HG02970 (cell line): ENCODE results near the gene S100PBP.

Experiments used
- ATAC-seq: cut with Tn5 transposase; IDR thresholded peaks from one replicate; pipeline ENCODE4 v1.9.1; 2021; ENCODE audit warnings: mild to moderate bottlenecking, moderate library complexity, moderate number of reproducible peaks; ENCODE audit not compliant: unreplicated experiment, low FRiP score

S100PBP gene

DNA sequence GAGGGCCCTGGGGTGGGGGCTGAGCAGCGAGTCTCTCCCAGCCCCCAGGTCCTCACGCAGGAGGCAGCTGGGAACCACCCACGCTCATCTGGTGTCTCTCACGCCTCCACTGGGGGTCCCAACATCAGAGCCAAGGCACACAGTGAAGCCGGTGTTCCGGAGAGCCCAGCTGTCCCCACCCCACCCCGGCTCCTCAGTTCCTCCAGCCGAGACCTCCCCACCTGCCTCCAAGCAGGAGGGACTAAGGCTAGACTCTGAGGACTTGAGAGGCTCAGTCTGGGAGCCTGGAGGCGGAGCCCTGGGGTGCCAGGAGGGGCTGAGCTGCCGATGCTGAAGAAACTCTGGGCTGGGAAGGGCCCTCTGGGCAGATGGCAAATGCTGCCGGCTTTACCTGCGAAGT is 67.3 kb downstream of the S100PBP start:
- no peak for ATAC-seq

DNA sequence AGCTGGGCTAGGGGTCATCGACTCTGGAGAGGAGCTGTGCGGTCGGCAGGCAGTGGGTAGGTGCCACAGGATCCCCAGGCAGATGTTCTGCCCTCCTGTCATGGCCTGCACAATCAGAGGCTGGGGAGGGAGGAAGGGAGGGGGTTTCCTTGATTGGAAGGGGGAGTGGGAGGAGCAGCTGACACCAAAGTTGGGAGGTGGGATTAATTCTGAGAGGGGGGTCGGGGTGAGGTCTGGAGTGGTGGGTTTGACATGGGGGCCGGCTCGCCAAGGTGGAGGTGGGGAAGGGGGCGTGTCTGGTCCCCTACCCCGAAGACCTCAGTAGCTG is 68.2 kb downstream of the S100PBP start:
- no peak for ATAC-seq

DNA sequence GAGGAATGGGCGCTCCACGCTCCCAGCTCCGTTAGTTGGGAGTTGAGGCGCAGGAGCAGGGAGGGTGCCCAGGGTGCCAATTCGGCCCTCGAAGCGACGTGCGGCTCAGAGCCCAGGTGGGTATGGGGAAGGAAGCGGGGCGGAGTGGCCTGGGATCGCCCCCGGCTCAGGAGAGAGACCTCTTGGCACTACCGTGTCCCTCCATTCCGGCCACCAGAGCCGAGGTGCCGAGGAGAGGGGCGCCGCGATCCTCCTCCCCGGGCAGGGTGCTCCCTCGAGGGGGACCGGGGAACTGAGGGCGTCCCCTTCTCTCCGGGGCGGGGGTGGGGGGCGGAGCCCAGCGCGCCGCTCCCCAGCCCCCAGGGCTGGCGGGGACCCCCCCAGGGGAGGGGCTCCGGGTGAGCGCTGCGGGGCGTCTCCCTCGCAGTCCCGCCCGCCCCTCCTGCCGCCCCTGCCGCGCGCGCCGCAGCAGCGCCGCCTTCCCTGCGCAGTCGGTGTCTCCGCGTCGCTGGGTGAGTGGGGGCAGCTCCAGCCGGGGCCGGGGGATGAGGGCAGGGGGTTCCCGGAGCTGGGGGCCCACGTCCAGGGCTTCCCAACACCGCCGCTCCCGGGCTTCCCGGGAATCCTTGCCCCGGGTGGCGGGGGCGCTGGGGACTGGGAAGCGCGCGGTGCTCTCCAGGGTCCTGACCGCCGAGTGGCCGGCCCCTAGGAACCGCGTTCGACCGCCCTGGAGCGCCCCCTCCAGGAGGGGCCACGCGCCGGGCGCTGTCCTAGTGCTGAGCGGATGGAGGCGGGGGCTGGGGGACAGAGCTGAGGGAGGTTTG is 68.8 kb downstream of the S100PBP start, which contains the start of gene HPCA:
HPCA (plus strand) TSS at position 488 of the 824 bp plus-strand sequence. CDS start 2,408 bp downstream, outside the sequence.
- ATAC-seq: no peak

DNA sequence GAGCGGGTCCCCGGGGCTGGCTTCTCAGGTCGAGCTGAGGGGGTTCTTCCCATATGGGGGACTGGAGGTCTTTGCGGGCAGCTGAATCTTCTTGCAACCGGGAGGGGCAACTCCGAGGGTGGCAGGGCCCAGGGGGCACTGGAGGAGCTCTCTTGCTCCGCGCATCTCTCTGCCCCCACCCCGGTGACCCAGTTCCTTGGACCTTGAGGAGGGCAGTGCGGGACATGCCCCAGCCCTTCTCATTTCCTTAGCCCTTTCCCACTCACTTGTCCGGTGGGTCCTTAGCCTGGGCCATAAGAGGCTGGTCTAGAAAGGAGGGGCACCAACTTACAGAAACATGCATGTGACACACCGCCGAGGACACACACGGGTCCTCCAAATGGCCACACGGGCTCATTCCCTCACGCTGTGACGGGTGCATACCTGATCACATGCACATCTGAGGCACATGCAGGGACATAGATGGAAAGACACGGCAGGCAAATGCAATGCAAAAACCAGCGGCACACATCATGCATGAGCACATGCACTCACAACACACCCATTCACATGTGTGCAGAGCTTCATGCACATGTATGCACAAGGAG is 69.5 kb downstream of the S100PBP start:
- ATAC-seq: no peak

DNA sequence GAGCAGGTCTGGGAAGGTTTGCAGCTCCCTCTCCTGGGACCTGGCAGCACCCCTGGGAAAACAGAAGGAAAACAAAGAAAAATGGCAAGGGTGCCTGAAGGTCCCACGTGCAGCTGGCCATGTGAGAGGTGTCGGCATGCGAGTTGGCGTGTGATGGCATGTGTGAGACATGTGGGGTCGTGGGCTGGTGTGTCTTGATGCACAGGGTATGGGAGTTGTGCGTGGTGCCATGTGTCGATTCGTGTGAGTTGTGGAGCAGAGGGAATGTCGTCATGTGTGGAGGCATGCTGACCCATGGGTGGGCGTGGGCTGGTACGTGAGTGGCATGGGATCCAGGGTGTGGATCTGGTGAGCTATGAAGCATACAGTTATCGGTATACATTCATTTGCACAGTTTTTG is 70.2 kb downstream of the S100PBP start:
- ATAC-seq: no peak

DNA sequence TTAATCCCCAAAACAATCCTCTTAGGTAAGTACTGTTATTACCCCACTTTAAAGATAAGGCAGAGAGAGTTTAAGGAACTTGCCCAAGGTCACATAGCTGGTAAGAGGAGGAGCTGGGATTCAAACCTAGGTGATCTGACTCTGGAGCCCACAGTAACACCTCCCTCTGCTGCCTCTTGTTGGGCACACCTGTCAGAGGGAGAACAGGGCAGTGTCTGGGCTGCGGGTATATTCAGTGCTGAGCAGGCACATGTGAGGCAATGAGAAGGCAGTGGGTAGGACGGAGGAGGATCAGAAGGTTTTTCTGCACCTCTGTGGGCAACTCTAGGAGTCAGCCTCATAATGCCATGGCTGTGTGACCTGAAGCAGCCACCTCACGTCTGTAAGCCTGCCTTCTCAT is 70.7 kb downstream of the S100PBP start:
- no peak for ATAC-seq

DNA sequence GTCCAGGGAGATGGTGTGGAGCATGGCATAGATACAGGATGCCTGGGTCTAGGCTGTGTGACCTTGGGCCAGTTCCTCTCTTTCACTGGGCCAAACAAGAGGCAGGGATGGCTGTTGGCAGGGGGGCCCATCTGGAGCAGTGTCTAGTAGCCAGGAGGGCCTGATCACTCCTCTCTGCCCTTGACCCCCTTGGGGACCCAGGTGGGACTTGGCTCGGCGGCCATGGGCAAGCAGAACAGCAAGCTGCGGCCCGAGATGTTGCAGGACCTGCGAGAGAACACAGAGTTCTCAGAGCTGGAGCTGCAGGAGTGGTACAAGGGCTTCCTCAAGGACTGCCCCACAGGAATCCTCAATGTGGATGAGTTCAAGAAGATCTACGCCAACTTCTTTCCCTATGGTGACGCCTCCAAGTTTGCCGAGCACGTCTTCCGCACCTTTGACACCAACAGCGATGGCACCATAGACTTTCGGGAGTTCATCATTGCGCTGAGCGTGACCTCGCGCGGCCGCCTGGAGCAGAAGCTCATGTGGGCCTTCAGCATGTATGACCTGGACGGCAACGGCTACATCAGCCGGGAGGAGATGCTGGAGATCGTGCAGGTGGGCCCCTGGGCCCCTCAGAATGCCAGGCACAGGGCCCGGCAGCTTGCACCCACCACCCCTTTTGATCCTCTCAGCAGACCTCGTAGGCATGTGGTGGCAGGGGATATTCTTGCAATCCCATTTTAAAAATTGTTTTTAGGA is 71.4 kb downstream of the S100PBP start:
- no peak for ATAC-seq

DNA sequence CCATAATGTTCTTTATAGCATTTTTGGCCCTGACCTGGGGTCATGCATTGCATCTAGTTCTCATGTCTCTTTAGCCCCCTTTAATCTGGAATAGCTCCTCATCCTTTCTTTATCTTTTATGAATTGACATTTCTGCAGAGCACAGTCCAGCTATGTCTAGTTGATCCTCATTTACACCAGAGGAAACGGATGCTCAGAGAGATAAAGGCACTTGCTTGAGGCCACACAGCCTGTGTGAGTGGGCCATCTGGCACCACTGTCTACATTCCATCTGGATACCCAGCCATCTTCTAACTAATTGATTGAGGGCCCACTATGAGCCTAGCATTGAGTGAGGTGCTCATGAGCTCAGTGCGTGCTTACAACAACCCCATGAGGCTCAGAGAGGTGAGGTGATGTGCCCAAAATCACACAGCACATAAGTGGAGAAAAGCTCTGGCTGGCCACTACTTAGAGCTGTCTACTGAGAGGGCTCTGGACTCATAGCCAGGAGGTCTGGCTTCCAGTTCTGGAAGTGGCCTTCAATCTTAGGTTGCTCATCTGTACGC is 72.4 kb downstream of the S100PBP start:
- no peak for ATAC-seq

DNA sequence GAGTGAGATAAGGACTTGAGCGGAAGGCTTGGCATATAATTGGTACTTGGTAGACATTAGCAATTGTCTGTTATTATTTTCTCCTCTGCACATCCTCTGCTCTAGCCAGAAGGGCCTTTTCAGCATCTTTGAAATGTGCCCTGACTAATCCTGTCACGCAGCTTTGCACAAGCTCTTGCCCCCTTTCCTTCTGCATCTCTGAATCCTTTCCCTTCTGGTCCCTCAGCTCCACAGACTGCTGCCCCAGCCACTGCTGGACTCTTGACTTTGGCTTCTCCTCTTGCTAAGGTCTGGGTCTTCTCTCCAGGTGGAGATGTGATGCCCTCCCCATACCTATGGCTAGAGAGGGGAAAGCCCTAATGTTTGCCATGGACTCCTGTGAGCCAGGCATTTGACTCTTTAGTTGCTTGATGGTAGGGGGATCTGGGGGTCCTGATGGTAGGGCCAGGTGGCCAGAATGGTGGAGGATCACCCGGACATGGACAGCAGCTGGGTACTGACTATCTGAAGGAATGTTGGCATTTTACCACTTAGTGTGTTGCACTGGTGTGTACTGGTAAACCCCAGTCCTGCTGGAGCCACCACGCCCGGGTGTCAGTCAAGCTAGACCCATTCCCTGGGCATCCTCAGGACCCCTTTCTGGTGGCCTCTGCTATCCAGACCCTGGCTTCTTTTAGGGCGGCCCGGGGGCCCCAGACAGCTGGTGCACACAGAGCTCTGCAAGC is 73.2 kb downstream of the S100PBP start:
- no peak for ATAC-seq

DNA sequence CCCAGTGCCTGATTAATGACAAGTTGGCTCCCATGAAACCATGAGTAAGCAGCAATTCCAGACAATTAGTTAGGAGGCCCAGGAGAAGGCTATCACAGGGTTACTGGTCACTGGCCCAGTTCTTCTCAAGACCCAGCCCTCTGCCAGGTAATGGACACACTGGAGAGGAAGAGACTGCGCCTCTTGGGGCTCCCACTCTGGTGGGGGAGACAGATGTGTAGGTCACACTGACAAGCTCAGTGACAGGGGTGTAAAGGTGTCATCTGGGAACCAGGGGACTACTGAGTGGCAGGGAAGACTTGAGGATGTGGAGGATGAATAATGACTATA is 73.8 kb downstream of the S100PBP start:
- ATAC-seq: no peak

DNA sequence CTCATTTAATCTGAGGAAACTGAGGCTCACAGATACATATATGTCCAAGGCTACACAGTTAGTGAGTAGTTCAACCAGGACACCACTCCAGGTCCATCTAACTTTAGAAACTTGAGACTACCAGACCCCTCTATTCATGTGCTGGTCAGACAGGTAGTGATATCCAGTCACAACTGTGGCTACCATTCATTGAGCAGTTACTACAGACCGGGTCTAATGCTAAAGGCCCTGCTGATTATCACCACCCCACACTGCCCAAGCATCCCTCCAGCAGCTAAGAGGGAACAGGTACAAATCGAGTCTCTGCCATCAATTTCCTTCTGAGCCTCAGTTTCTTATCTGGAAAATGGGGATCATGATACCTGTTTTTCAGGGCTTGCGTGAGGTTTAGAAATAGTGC is 74.2 kb downstream of the S100PBP start:
- ATAC-seq: no peak

DNA sequence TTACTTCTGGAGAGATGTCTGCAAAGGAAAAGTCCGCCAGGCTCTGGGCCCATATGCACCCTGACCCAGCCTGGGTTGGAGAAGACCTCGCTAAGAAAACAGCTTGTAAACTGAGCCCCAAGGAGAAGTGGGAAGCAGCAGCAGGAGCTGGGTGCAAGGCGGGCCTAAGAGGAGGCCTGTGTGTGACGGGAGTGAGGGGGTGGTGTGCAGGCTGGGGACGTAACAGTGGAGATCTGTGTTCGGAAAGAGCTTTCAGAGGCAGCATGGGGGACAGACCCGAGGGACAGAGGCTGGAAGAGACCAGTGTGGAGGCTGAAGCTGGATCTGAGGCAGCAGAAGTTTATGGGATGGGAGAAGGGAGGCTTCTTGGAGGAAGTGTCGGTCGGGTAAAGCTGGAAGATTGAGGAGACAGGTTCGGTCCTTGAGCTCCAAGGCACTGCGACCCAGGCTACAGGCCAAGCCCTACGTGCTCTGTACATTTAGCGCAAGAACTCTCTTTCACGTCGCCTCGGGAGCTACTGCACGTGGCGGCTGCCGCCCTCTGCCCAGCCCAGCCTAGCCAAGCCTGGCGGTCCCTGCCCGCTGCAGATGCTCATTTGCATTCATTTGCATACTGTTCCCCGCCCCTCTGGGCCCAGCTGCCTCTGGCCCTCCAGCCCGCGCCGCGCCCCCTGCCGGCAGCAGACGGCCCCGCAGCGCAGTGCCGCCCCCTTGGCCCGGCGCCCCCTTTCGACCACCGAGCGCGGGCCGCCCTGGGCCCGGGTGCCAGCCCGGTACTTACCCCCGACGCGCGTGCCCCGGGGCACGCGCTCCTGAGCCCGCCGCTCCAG is 75.1 kb downstream of the S100PBP start:
- ATAC-seq: no peak

DNA sequence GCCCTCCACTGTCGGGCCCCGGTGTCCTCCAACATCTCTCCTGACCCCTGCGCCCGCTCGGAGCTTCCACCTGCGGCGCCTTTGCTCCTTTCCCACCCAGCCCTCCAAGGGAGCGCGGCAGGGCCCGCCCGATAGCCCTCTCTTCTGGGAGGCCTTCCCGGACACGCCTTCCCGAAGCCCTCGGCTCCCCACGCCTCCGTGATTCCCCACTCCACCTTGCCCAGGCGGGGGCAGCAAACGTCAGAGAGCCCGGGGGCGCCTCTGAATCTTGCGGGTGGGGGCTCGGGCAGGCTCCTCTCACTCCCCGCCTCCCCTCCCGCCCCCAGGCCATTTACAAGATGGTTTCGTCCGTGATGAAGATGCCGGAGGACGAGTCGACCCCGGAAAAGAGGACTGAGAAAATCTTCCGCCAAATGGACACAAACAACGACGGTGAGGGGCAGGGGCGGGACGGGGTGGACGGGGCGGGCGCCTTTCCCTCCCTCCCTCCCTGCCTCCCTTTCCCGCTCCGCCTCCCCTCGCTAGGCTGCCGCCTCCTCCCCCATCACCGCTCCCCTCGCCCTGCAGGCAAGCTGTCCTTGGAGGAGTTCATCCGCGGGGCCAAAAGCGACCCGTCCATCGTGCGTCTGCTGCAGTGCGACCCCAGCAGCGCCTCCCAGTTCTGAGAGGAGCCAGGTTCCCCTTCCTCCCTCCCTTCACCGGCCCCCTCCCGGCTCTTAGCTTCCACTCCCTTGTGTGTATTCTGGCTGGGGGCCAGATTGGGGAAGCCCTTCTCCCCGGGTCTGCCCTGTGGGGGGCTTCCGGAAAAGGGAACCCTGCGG is 76.0 kb downstream of the S100PBP start:
- ATAC-seq: no peak

DNA sequence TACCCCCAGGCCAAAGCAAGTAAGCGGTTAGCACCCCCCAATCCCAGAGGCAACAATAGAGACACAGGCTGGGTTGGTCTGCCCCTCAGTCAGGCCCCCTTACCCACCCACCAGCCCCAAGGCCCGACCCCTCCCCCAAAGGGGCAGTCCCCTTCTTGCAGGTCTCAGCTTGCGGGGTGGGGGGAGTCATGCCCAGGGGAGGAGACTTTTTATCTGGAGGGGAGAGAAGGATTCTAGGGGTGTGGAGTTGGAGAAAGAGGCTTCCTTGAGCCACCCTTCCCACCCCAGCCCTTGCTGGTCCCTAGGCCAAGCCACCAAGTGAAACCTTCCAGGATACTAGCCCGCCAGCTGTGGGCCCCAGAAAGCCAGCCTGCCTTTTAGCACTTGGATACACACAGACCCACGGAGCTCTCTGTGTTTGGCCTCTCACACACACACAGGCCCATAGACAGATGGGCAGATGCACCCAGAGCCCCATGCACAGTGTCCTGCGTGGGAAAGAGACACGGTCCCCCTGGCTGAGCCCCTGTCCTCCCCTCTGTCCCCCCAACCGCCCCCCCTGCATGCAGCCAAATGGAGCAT is 76.7 kb downstream of the S100PBP start:
- no peak for ATAC-seq

DNA sequence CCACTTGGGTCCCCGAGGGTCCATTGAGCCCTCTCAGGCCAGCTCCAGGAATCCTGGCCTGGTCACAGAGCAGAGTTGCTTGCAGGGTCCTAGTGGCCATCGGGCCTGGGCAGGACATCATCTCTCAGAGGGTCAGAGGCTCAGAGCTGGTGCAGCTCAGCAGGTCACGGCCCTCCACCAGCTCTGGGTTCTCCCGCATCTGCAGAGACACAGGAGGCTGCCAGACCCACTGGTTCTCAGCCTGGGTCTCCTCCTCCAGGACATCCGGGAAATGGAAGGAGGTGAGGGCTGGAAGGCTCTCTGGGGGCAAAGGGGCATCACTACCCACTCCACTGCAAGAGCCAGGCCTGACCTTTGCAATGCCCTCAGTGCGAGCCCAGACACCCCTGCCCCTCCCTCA is 77.2 kb downstream of the S100PBP start:
- ATAC-seq: no peak

DNA sequence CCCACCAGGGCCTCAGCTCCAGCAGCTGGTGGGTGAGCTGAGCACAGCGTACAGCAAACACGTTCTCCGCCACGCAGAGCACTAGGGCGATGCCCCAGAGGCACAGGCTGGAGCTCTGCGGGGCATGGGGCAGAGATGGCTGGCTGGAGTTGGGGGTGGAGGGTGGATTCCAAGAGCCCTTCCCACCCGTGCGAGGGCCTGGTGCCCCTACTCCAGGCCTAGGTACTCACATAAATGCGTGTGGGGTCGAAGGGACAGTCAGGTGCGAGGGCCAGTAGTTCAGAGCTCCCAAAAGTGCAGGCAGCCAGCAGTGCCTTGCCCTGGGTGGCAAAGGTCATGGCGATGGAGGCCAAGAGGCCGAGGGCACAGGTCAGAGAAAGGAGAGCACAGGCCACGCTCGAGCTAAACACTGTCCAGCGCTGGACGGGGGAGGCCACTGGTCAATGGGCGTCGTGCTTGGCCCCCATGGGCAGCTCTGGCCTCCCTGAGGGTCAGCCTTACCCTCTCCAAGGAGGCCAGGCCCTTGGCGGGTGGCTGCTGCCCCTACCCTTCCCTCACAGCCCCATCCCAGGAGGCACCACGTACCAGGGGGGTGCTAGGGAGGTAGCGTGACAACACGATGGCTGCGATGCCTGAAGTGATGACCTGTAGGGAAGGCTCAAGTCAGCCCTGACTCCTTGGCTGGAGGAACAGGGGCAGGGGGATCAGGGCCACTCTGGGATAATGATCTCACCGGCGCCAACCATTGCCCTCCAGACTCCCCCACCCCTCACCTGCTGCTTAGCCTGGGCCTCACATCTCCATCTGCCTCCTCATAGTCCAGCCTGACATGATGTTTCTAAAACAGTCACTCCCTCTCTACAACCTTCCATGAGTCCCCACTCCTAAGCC is 78.1 kb downstream of the S100PBP start:
- no peak for ATAC-seq

DNA sequence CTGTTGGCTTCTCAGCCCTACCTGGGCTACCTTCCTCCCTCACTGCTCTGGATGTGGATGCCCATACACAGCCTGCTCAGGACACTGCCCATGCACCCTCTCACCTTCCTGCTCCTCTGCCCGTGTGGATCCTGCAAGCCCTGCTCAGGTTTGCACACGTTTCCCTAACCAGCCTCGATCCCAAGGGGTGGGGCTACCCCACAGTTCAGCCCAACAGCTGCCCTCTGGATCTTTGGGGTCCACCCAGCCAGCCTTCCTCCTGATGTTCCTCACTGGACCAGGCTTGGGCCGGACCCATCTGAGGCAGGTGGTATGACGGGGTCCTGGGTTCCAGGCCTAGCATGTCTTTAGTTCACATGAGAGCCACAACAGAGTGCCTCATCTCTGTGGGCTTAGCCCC is 79.0 kb downstream of the S100PBP start:
- no peak for ATAC-seq
